ENCODE data around the gene DAZ1.
"Not testable (repeated sequence)": the region's sequence is repeated elsewhere in the genome, so short reads cannot be mapped to it uniquely, and the experiment has no call there.

Gene DAZ1, protein sequence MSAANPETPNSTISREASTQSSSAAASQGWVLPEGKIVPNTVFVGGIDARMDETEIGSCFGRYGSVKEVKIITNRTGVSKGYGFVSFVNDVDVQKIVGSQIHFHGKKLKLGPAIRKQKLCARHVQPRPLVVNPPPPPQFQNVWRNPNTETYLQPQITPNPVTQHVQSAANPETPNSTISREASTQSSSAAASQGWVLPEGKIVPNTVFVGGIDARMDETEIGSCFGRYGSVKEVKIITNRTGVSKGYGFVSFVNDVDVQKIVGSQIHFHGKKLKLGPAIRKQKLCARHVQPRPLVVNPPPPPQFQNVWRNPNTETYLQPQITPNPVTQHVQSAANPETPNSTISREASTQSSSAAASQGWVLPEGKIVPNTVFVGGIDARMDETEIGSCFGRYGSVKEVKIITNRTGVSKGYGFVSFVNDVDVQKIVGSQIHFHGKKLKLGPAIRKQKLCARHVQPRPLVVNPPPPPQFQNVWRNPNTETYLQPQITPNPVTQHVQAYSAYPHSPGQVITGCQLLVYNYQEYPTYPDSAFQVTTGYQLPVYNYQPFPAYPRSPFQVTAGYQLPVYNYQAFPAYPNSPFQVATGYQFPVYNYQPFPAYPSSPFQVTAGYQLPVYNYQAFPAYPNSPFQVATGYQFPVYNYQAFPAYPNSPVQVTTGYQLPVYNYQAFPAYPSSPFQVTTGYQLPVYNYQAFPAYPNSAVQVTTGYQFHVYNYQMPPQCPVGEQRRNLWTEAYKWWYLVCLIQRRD

DNA sequence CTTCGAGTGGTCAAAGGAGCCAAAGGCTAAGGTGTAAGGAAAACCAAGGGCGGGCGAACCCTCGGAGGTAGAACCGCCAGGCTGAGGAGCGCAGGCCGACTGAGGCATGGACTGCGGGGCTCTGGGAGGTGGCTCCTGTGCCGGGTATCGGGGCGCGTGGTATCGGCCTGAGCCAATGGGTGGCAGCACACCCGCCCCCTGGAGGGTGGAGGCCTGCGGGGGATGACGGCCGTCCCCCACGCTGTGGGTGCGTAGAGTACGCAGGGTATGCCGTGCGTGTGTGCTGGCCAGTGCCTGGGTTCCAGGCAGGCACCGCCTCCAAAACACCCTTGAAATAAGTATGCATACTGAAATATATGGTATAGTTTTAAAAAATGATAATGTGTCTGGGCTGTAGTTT lies at the start of gene DAZ1:
DAZ1 (minus strand) TSS at position 101 of the 400 bp plus-strand sequence. CDS start 208 bp downstream, outside the sequence.
- in situ Hi-C loops (cut with MboI; ENCODE audit: low sequenced_read_pairs), result not testable (repeated sequence)

DNA sequence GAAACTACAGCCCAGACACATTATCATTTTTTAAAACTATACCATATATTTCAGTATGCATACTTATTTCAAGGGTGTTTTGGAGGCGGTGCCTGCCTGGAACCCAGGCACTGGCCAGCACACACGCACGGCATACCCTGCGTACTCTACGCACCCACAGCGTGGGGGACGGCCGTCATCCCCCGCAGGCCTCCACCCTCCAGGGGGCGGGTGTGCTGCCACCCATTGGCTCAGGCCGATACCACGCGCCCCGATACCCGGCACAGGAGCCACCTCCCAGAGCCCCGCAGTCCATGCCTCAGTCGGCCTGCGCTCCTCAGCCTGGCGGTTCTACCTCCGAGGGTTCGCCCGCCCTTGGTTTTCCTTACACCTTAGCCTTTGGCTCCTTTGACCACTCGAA lies 20.4 kb upstream of the DAZ1 start, which contains the start of gene DAZ2:
DAZ2 (plus strand) TSS at position 301 of the 400 bp plus-strand sequence. CDS start 208 bp downstream, outside the sequence.
- in situ Hi-C loops (cut with MboI; ENCODE audit: low sequenced_read_pairs), result not testable (repeated sequence)

DNA sequence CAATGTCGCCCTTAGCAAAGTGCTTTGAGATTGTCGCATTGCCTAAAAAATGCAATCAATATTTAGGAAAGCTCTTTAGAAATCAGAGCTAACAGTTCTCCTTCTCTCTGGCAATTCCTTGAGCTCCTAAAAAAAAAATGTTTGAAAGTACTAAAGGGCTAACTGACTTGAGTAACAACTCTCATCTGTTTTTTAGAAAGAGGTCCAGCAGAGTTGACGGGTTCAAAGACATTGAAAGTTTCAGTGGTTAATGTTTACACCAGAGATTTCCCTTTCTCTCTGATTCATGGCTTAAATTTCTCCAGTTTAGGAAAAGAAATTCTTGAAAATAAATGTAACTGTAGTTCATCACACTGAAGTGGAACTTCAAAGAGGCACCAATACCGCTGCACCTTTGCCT lies 11.9 kb upstream of the DAZ1 start:
- in situ Hi-C loops (cut with MboI; ENCODE audit: low sequenced_read_pairs), result not testable (repeated sequence)

DNA sequence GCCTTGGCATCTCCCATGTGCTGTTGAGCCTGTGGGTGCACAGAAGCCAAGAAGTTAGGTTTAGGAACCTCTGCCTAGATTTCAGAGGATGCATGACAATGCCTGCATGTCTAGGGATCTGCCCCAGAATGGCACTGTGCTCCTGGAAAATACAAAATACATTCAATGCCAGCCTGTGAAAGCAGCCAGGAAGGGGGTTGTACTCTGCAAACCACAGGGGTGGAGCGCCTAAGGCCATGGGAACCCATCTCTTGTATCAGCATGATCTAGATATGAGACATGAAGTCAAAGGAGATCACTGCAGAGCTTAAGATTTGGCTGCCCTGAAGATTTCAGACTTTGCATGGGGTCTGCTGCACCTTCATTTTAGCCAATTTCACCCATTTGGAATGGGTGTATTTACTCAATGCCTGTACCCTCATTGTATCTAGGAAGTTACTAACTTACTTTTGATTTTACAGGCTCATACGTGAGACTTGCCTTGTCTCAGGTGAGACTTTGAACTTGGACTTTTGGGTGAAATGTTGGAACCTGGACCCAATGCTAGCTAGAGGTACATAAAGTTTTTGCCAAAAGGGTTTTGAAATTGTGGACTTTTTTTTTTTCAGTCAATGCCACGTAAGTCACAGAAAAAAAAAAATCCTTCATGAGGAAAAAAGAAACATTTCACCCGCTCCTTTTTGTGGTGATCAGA lies 11.1 kb upstream of the DAZ1 start:
- in situ Hi-C loops (cut with MboI; ENCODE audit: low sequenced_read_pairs), result not testable (repeated sequence)

DNA sequence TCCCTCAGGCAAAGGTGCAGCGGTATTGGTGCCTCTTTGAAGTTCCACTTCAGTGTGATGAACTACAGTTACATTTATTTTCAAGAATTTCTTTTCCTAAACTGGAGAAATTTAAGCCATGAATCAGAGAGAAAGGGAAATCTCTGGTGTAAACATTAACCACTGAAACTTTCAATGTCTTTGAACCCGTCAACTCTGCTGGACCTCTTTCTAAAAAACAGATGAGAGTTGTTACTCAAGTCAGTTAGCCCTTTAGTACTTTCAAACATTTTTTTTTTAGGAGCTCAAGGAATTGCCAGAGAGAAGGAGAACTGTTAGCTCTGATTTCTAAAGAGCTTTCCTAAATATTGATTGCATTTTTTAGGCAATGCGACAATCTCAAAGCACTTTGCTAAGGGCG lies 8.6 kb upstream of the DAZ1 start:
- in situ Hi-C loops (cut with MboI; ENCODE audit: low sequenced_read_pairs), result not testable (repeated sequence)
